Dendritic cell treated with granulocyte-macrophage colony-stimulating factor and Interleukin-4, amounts not matched to agents 40 ng/mL and 50 ng/mL, for 4 days (primary cell): ENCODE results near the gene PTOV1.

Experiments used
- H3K27ac Mint-ChIP-seq: one replicate; pipeline ENCODE4 v1.8.0; 2022; ENCODE audit warnings: mild to moderate bottlenecking, mixed read lengths
- H3K27me3 Mint-ChIP-seq: one replicate; pipeline ENCODE4 v1.8.0; 2022; ENCODE audit warnings: mild to moderate bottlenecking, mixed read lengths
- H3K36me3 Mint-ChIP-seq: one replicate; pipeline ENCODE4 v1.8.0; 2022; ENCODE audit warnings: low read depth, mixed read lengths
- H3K4me1 Mint-ChIP-seq: one replicate; pipeline ENCODE4 v1.8.0; 2022; ENCODE audit warnings: low read depth, mixed read lengths
- H3K4me3 Mint-ChIP-seq: one replicate; pipeline ENCODE4 v1.8.0; 2022; ENCODE audit warnings: mild to moderate bottlenecking, moderate library complexity, mixed read lengths
- H3K9me3 Mint-ChIP-seq: one replicate; pipeline ENCODE4 v1.8.0; 2022; ENCODE audit warnings: mixed read lengths
- intact Hi-C: fragments of 100-400 bp; cut with micrococcal nuclease; formaldehyde crosslinking; loops from one replicate; pipeline ENCODE4 v1.15.0; 2022

The PTOV1 gene

GRCh38 chr19:49854378-49855263, 3.7 kb downstream of the PTOV1 start:
- peaks cover 7% of the 10 kb centered on the region for H3K9me3 Mint-ChIP-seq
- intact Hi-C loops = no loop called here
- H3K4me3 Mint-ChIP-seq = no peak overlapping the region
- no peak overlapping the region for H3K27ac Mint-ChIP-seq
- H3K4me1 Mint-ChIP-seq = peaks cover 37% of the 10 kb centered on the region
- H3K36me3 Mint-ChIP-seq = peaks cover 66% of the 10 kb centered on the region
- peaks cover 12% of the 10 kb centered on the region for H3K27me3 Mint-ChIP-seq

GRCh38 chr19:49855277-49855675, 4.3 kb downstream of the PTOV1 start:
- Mint-ChIP-seq H3K27me3 (peaks cover 12% of the 10 kb centered on the region), H3K36me3 (peaks cover 71% of the 10 kb centered on the region), H3K27ac (no peak overlapping the region), H3K4me3 (no peak overlapping the region), H3K9me3 (peaks cover under 1% of the 10 kb centered on the region), H3K4me1 (peaks cover 31% of the 10 kb centered on the region)
- intact Hi-C loops = no loop called here

- Mint-ChIP-seq H3K36me3 (peaks cover 71% of the 10 kb centered on the region), H3K27me3 (peaks cover 12% of the 10 kb centered on the region), H3K9me3 (no peaks in the 10 kb centered on the region), H3K4me3 (no peak overlapping the region), H3K27ac (no peak overlapping the region), H3K4me1 (peaks cover 33% of the 10 kb centered on the region)
- intact Hi-C loops = no loop called here
Measured at GRCh38 chr19:49855676-49856573, 5.0 kb downstream of the PTOV1 start.

- Mint-ChIP-seq H3K4me3 (no peak overlapping the region), H3K4me1 (peaks cover 36% of the 10 kb centered on the region), H3K9me3 (no peaks in the 10 kb centered on the region), H3K36me3 (peaks cover 76% of the 10 kb centered on the region), H3K27ac (no peak overlapping the region), H3K27me3 (peaks cover 12% of the 10 kb centered on the region)
- intact Hi-C loops = no loop called here
Measured at GRCh38 chr19:49856574-49857021, 5.6 kb downstream of the PTOV1 start.

- no peak overlapping the region for H3K27ac Mint-ChIP-seq
- H3K36me3 Mint-ChIP-seq = peaks cover 76% of the 10 kb centered on the region
- intact Hi-C loops = no loop called here
- no peak overlapping the region for H3K4me3 Mint-ChIP-seq
- no peaks in the 10 kb centered on the region for H3K9me3 Mint-ChIP-seq
- peaks cover 6% of the 10 kb centered on the region for H3K27me3 Mint-ChIP-seq
- peaks cover 32% of the 10 kb centered on the region for H3K4me1 Mint-ChIP-seq
Measured at GRCh38 chr19:49857061-49857837, 6.3 kb downstream of the PTOV1 start.

GRCh38 chr19:49857838-49858087, 6.8 kb downstream of the PTOV1 start:
- H3K4me1 Mint-ChIP-seq = peaks cover 27% of the 10 kb centered on the region
- no peak overlapping the region for H3K27ac Mint-ChIP-seq

GRCh38 chr19:49858088-49858985, 7.4 kb downstream of the PTOV1 start:
- Mint-ChIP-seq H3K4me1 (peaks cover 28% of the 10 kb centered on the region), H3K36me3 (peaks cover 87% of the 10 kb centered on the region), H3K27ac (no peak overlapping the region), H3K4me3 (no peak overlapping the region), H3K27me3 (no peaks in the 10 kb centered on the region), H3K9me3 (no peaks in the 10 kb centered on the region)
- intact Hi-C loops = no loop called here

More at GRCh38 chr19:49857838-49858087, 6.8 kb downstream of the PTOV1 start:
- no peaks in the 10 kb centered on the region for H3K9me3 Mint-ChIP-seq
- no peak overlapping the region for H3K4me3 Mint-ChIP-seq
- peaks cover 81% of the 10 kb centered on the region for H3K36me3 Mint-ChIP-seq
- H3K27me3 Mint-ChIP-seq = peaks cover under 1% of the 10 kb centered on the region
- intact Hi-C loops = no loop called here

GRCh38 chr19:49859682-49860335, 8.8 kb downstream of the PTOV1 start:
- intact Hi-C loops = no loop called here
- Mint-ChIP-seq H3K36me3 (peaks cover 100% of the 10 kb centered on the region), H3K4me3 (no peak overlapping the region), H3K4me1 (peaks cover 31% of the 10 kb centered on the region), H3K27me3 (no peaks in the 10 kb centered on the region), H3K9me3 (no peaks in the 10 kb centered on the region), H3K27ac (no peak overlapping the region)

GRCh38 chr19:49860336-49861102, 9.6 kb downstream of the PTOV1 start:
- H3K4me3 Mint-ChIP-seq = no peak overlapping the region
- H3K36me3 Mint-ChIP-seq = peaks cover 100% of the 10 kb centered on the region
- H3K27me3 Mint-ChIP-seq = no peaks in the 10 kb centered on the region
- intact Hi-C loops = no loop called here
- H3K27ac Mint-ChIP-seq = no peak overlapping the region
- H3K4me1 Mint-ChIP-seq = peaks cover 33% of the 10 kb centered on the region
- no peaks in the 10 kb centered on the region for H3K9me3 Mint-ChIP-seq

- Mint-ChIP-seq H3K27ac (no peak overlapping the region), H3K27me3 (no peaks in the 10 kb centered on the region), H3K9me3 (no peaks in the 10 kb centered on the region), H3K4me1 (peaks cover 36% of the 10 kb centered on the region), H3K4me3 (no peak overlapping the region), H3K36me3 (peaks cover 100% of the 10 kb centered on the region)
- intact Hi-C loops = no loop called here
Measured at GRCh38 chr19:49861107-49861506, 10.1 kb downstream of the PTOV1 start.

- Mint-ChIP-seq H3K4me1 (peaks cover 43% of the 10 kb centered on the region), H3K27ac (no peak overlapping the region), H3K9me3 (no peaks in the 10 kb centered on the region), H3K36me3 (peaks cover 100% of the 10 kb centered on the region), H3K27me3 (no peaks in the 10 kb centered on the region), H3K4me3 (no peak overlapping the region)
- intact Hi-C loops = no loop called here
Measured at GRCh38 chr19:49861541-49862378, 10.8 kb downstream of the PTOV1 start.
